Stimulated activated CD8-positive, alpha-beta memory T cell treated with anti-CD3 and anti-CD28 coated beads, Interleukin-15, amount 100 ng/mL, for 48 hours (primary cell): Measurements from ENCODE around the gene IZUMO1R.
"Not testable (repeated sequence)": the region's sequence is repeated elsewhere in the genome, so short reads cannot be mapped to it uniquely, and the experiment has no call there.

Experiments used
- DNase-seq, 2 donors: peaks; one replicate each; pipeline ENCODE4 v3.0.0-alpha.2; 2020; ENCODE audit warnings: low read depth in 2 of 2

The IZUMO1R gene

GRCh38 chr11:94325681-94326080, 21.3 kb downstream of the IZUMO1R start:
- DNase-seq: peak; percentile 4 to 7

DNA sequence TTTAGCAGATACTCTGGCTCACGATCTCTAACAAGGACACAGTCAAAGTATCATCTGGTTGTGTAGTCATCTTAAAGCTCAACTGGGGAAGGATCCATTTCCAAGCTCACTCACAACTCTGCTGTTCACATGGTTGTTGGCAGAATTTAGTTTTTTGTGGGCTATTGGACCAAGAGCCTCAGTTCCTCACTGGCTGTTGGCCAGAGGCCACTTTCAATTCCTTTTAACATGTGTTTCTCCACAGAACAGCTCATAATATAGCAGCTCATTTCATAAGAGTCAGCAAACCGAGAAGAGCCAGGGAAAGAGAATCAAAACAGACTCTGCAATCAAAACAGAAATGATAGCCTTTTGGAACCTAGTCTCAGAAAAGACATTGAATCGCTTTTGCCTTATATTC, 22.6 kb downstream of the IZUMO1R start:
- no peak for DNase-seq

DNA sequence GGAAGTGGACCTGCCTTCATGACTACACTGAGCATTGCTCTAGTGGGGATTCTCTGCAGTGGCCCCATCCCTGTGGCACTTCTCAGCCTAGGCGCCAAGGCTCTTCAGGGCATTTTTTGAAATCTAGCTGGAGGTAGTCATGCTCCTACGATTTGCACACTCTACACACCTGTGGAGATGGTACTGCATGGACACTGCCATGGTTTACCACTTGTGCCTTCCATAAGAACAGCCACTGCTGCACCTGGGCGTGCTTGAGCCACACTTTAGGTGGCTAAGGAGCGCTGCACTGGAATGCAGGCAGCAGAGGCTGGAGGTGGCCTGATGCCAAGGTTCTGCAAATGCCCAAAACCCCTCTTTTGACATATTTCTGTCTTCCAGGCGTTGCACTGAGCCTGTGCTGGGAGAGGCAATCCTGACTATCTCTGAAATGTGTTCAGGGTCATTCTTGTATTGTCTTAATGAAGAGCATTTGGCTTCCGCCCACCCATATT, 24.3 kb downstream of the IZUMO1R start:
- no peak for DNase-seq

GRCh38 chr11:94329501-94329900, 25.1 kb downstream of the IZUMO1R start:
- no peak for DNase-seq

DNA sequence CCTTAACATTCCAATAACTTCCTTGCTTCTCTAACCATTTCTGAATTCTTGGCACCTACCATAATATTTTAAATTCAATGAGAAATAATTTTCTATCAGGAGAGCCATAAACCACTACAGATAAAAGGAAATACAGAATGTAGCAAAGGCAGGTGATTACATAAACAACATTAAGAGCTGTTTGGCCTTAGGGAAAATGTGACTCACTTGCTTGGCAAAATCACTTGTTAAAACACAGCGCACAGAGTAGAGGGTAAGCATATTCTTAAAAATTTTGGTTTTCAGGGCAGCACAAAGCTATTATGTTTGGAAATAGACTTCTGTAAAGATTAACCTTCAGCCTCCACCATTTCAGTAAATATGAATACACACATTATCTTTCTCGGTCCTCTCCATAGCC, 26.4 kb downstream of the IZUMO1R start:
- no peak for DNase-seq

- no peak for DNase-seq
Measured at GRCh38 chr11:94332814-94333213, 28.4 kb downstream of the IZUMO1R start.

- no peak for DNase-seq
Measured at GRCh38 chr11:94336033-94336432, 31.7 kb downstream of the IZUMO1R start.

- DNase-seq: no peak
Measured at GRCh38 chr11:94338651-94339050, 34.3 kb downstream of the IZUMO1R start.

GRCh38 chr11:94342250-94342649, 37.9 kb downstream of the IZUMO1R start:
- DNase-seq: no peak

GRCh38 chr11:94343495-94343894, 39.1 kb downstream of the IZUMO1R start:
- DNase-seq: no peak

DNA sequence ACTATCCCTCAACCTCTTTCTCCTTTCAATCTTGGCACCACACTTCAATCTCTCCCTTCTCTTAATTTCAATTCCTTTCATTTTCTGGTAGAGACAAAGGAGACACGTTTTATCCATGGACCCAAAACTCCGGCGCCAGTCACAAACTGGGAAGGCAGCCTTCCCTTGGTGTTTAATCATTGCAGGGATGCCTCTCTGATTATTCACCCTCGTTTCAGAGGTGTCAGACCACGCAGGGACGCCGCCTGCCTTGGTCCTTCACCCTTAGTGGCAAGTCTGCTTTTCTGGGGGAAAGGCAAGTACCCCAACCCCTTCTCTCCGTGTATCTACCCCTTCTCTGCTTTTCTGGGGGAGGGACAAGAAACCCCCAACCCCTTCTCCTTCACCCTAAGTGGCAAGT, 41.9 kb downstream of the IZUMO1R start:
- DNase-seq: not testable (repeated sequence)

GRCh38 chr11:94350850-94351563, 46.6 kb downstream of the IZUMO1R start:
- DNase-seq: not testable (repeated sequence)
